Activated T-helper 1 cell treated with anti-CD3 and anti-CD28 coated beads, Interleukin-12 subunit alpha, Interleukin-12 subunit beta, Interleukin-2, Interleukin-4 antibody, amounts not matched to agents 30 ng/mL and 10 ng/mL and 1 ng/mL, durations not matched to agents 14 hours and 24 hours and 36 hours (primary cell): ENCODE data around the gene ASTN1. TPM values are rescaled to one million over a fixed set of nuclear protein-coding genes. Genes with fewer than 3 reads are reported as not detected.

Source experiments
- DNase-seq: peaks from one replicate; pipeline ENCODE4 v3.0.0; 2021; ENCODE audit warnings: low spot score
- H3K27ac Mint-ChIP-seq: one replicate; pipeline ENCODE4 v1.8.0; 2021; ENCODE audit warnings: mild to moderate bottlenecking, mixed read lengths
- H3K27me3 Mint-ChIP-seq: one replicate; pipeline ENCODE4 v1.8.0; 2022; ENCODE audit warnings: mild to moderate bottlenecking, moderate library complexity, mixed read lengths; ENCODE audit not compliant: insufficient read depth
- H3K36me3 Mint-ChIP-seq: one replicate; pipeline ENCODE4 v1.8.0; 2021; ENCODE audit warnings: low read depth, mixed read lengths
- H3K4me1 Mint-ChIP-seq: one replicate; pipeline ENCODE4 v1.8.0; 2021; ENCODE audit warnings: low read depth, mixed read lengths
- H3K4me3 Mint-ChIP-seq: one replicate; pipeline ENCODE4 v1.8.0; 2021; ENCODE audit warnings: mild to moderate bottlenecking, moderate library complexity, mixed read lengths
- H3K9me3 Mint-ChIP-seq: one replicate; pipeline ENCODE4 v1.8.0; 2021; ENCODE audit warnings: mixed read lengths
- intact Hi-C: fragments of 100-400 bp; cut with micrococcal nuclease; formaldehyde crosslinking; loops from one replicate; pipeline ENCODE4 v1.15.1; 2024
- total RNA-seq: library from RNA; stranded (reverse); gene quantifications from 2 replicates; pipeline ENCODE4 v1.2.3, GENCODE V29; 2022

Gene ASTN1
- total RNA-seq, 1 donor from 2014 or later = not detected

- intact Hi-C loops = no loop called here
- H3K27ac Mint-ChIP-seq = no peak overlapping the region
- H3K9me3 Mint-ChIP-seq = no peaks in the 10 kb centered on the region
- H3K4me3 Mint-ChIP-seq = no peak overlapping the region
- no peak for DNase-seq
- H3K4me1 Mint-ChIP-seq = no peaks in the 10 kb centered on the region
- H3K27me3 Mint-ChIP-seq = no peaks in the 10 kb centered on the region
- no peaks in the 10 kb centered on the region for H3K36me3 Mint-ChIP-seq
Observed at GRCh38 chr1:176816232-176816631, 348.3 kb downstream of the ASTN1 start.

- no peak for DNase-seq
- Mint-ChIP-seq H3K4me1 (no peaks in the 10 kb centered on the region), H3K27ac (no peak overlapping the region), H3K9me3 (no peaks in the 10 kb centered on the region), H3K36me3 (no peaks in the 10 kb centered on the region), H3K27me3 (no peaks in the 10 kb centered on the region), H3K4me3 (no peak overlapping the region)
- intact Hi-C loops = no loop called here
Observed at GRCh38 chr1:176815621-176816020, 348.9 kb downstream of the ASTN1 start.

GRCh38 chr1:176811511-176812288 lies 352.8 kb downstream of the ASTN1 start:
- no peak for DNase-seq
- intact Hi-C loops = no loop called here
- no peak overlapping the region for H3K4me3 Mint-ChIP-seq
- no peak overlapping the region for H3K27ac Mint-ChIP-seq
- H3K27me3 Mint-ChIP-seq = no peaks in the 10 kb centered on the region
- no peaks in the 10 kb centered on the region for H3K36me3 Mint-ChIP-seq
- no peaks in the 10 kb centered on the region for H3K9me3 Mint-ChIP-seq
- no peaks in the 10 kb centered on the region for H3K4me1 Mint-ChIP-seq

GRCh38 chr1:176809292-176809691 lies 355.2 kb downstream of the ASTN1 start:
- Mint-ChIP-seq H3K9me3 (no peaks in the 10 kb centered on the region), H3K4me1 (no peaks in the 10 kb centered on the region), H3K4me3 (no peak overlapping the region), H3K36me3 (no peaks in the 10 kb centered on the region), H3K27me3 (no peaks in the 10 kb centered on the region), H3K27ac (no peak overlapping the region)
- DNase-seq = no peak
- intact Hi-C loops = no loop called here

Other genes with a start within 250 kb of the ASTN1 start
- 0.26 TPM in 1 of 2 replicates, not detected in the other for gene BRINP2, start 6.2 kb upstream of the ASTN1 start, total RNA-seq